ENCODE data around the gene ORMDL1. TPM values are rescaled to one million over a fixed set of nuclear protein-coding genes. Genes with fewer than 3 reads are reported as not detected.

ORMDL1 gene
- total RNA-seq, 1 donor from 2014 or later, result 69.2 TPM

- Histone ChIP-seq H3K4me3 (no peak overlapping the region), H3K4me1 (no peaks in the 10 kb centered on the region), H3K27me3 (ENCODE audit: low read depth) (no peaks in the 10 kb centered on the region), H3K9me3 (no peaks in the 10 kb centered on the region), H3K27ac (no peak overlapping the region), H3K36me3 (peaks cover 34% of the 10 kb centered on the region)
- no peak for ATAC-seq
- intact Hi-C loops (cut with DNase I), result no loop called here
- TF ChIP-seq, protein P1, sequence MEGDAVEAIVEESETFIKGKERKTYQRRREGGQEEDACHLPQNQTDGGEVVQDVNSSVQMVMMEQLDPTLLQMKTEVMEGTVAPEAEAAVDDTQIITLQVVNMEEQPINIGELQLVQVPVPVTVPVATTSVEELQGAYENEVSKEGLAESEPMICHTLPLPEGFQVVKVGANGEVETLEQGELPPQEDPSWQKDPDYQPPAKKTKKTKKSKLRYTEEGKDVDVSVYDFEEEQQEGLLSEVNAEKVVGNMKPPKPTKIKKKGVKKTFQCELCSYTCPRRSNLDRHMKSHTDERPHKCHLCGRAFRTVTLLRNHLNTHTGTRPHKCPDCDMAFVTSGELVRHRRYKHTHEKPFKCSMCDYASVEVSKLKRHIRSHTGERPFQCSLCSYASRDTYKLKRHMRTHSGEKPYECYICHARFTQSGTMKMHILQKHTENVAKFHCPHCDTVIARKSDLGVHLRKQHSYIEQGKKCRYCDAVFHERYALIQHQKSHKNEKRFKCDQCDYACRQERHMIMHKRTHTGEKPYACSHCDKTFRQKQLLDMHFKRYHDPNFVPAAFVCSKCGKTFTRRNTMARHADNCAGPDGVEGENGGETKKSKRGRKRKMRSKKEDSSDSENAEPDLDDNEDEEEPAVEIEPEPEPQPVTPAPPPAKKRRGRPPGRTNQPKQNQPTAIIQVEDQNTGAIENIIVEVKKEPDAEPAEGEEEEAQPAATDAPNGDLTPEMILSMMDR (IDR thresholded peaks at IDR 0.05), result no peak
- DNase-seq, result no peak
Observed at GRCh38 chr2:189756311-189756952, 27.7 kb downstream of the ORMDL1 start.

- no peak for DNase-seq
- Histone ChIP-seq H3K9me3 (no peaks in the 10 kb centered on the region), H3K36me3 (peaks cover 62% of the 10 kb centered on the region), H3K27ac (no peak overlapping the region), H3K4me1 (no peaks in the 10 kb centered on the region), H3K4me3 (no peak overlapping the region), H3K27me3 (ENCODE audit: low read depth) (no peaks in the 10 kb centered on the region)
- TF ChIP-seq, protein P1 (IDR thresholded peaks at IDR 0.05), result peak; percentile 57
- intact Hi-C loops (cut with DNase I), result no loop called here
- peak; percentile 67 to 68 for ATAC-seq
Observed at GRCh38 chr2:189751080-189751658, 33.0 kb downstream of the ORMDL1 start.

DNA sequence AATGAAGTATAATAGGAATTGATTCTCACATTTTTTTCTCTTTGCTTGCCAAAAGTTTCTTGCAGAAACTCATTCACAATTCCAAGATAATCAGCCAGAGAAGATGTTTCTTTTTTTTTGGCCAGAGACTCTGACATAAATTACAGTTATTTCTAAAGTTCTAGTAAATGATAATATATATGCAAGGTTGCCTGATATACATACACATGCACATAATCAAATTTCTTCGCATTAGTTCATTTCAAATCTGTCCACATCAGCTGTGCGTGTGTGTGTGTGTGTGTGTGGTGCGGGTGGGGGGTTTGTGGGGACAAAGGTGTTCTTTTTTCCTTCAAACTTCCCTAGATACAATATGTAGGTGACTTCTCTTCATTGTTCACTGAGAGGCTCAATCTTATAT, 54.7 kb downstream of the ORMDL1 start:
- Histone ChIP-seq H3K9me3 (no peaks in the 10 kb centered on the region), H3K36me3 (peaks cover 11% of the 10 kb centered on the region), H3K4me3 (no peak overlapping the region), H3K4me1 (no peaks in the 10 kb centered on the region), H3K27me3 (ENCODE audit: low read depth) (no peaks in the 10 kb centered on the region), H3K27ac (no peak overlapping the region)
- DNase-seq (no peak), ATAC-seq (no peak)
- TF ChIP-seq, protein P1 (IDR thresholded peaks at IDR 0.05), result no peak
- intact Hi-C loops (cut with DNase I), result no loop called here

DNA sequence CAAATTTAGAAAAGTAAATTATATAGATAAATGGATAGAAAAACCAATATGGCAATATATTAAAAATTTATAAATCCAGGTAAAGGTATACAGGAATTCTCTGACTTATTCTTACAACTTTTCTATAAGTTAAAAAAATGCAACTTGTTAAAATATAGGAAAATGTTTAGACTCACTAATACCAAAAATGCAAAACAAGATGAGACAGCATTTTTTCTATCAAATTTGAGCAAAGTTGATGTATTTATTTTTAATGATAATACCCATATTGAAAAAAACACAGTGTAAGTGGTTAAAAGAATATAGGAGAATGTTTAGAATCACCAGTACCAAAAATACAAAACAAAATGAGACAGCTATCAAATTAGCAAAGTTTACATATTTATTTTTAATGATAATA, 57.3 kb downstream of the ORMDL1 start:
- no peak for DNase-seq
- Histone ChIP-seq H3K27me3 (ENCODE audit: low read depth) (no peaks in the 10 kb centered on the region), H3K4me1 (no peaks in the 10 kb centered on the region), H3K36me3 (peaks cover 10% of the 10 kb centered on the region), H3K27ac (no peak overlapping the region), H3K4me3 (no peak overlapping the region), H3K9me3 (no peaks in the 10 kb centered on the region)
- TF ChIP-seq, protein P1 (IDR thresholded peaks at IDR 0.05), result no peak
- intact Hi-C loops (cut with DNase I), result no loop called here
- ATAC-seq, result no peak

GRCh38 chr2:189726271-189726670, 57.9 kb downstream of the ORMDL1 start:
- no peak for DNase-seq
- TF ChIP-seq, protein P1 (IDR thresholded peaks at IDR 0.05), result no peak
- Histone ChIP-seq H3K4me3 (no peak overlapping the region), H3K27me3 (ENCODE audit: low read depth) (no peaks in the 10 kb centered on the region), H3K9me3 (no peaks in the 10 kb centered on the region), H3K36me3 (peaks cover 5% of the 10 kb centered on the region), H3K27ac (no peak overlapping the region), H3K4me1 (no peaks in the 10 kb centered on the region)
- no peak for ATAC-seq
- intact Hi-C loops (cut with DNase I), result no loop called here
